ENCODE measurements around the gene RHOF. TPM values are rescaled to one million over a fixed set of nuclear protein-coding genes. Genes with fewer than 3 reads are reported as not detected.

RHOF gene
- total and polyA plus RNA-seq, 2 donors (not counting 1 experiment from before 2014, with no cell fraction given), result 90.3 to 129 TPM

- H3K27ac ChIP-seq (ENCODE audit: low read length in 2 of 2), result peak overlapping the region; percentile 89 to 96
- H3K4me2 ChIP-seq (replicated peaks; ENCODE audit: low read depth, low read length, poor library complexity, severe bottlenecking), result peak overlapping the region; percentile 72
- Mint-ChIP-seq H3K27me3 (no peaks in the 10 kb centered on the region), H3K9me3 (ENCODE audit: insufficient read depth) (no peaks in the 10 kb centered on the region), H3K4me3 (peak overlapping the region; percentile 80), H3K27ac (peak overlapping the region; percentile 91), H3K4me1 (peaks cover 58% of the 10 kb centered on the region)
- ChIA-PET CTCF (interaction anchor here (1.0 to 33.5 kb wide), 4 partner anchors 9 to 114 kb away, joined by 4 to 1947 read pairs (median 14); partner anchors contain the start of genes RHOF, SETD1B and TMEM120B), POLR2A (interaction anchor here (0.5 to 3.4 kb wide), 12 partner anchors 8 to 248 kb away, joined by 3 to 60 read pairs (median 4); partner anchors contain the start of genes RHOF and TMEM120B)
- H3K36me3 ChIP-seq (replicated peaks in 1 of 2; ENCODE audit: control extremely low read depth in 1 of 2, control insufficient read depth in 1 of 2, extremely low read depth in 1 of 2, insufficient read depth in 2 of 2, low read length in 1 of 2), result peaks cover 0 to 49% of the 10 kb centered on the region in 2 experiments
- WGBS (ENCODE audit: insufficient coverage), result 2% methylated on average over 12 of the region's 14 CpGs
- intact Hi-C loops (cut with micrococcal nuclease), result loop anchor here (1.0 kb wide), 1 partner anchor 10 kb away; no protein-coding TSS in a partner anchor
- DNase-seq (peak; percentile 78), ATAC-seq (ENCODE audit: low read depth) (peak; percentile 66)
- no peaks in the 10 kb centered on the region for H3K9me3 ChIP-seq (ENCODE audit: control extremely low read depth in 1 of 3, control insufficient read depth in 2 of 3, insufficient read depth in 1 of 3, low read length in 2 of 3)
- H3K27me3 ChIP-seq (replicated peaks in 1 of 4; ENCODE audit: control extremely low read depth in 1 of 4, control insufficient read depth in 3 of 4, insufficient read depth in 4 of 4, low read length in 3 of 4), result no peaks in the 10 kb centered on the region
- peaks cover 55 to 73% of the 10 kb centered on the region in 2 donors for H3K4me1 ChIP-seq (ENCODE audit: control insufficient read depth in 2 of 2, insufficient read depth in 2 of 2, low read length in 2 of 2)
- peaks cover 100% of the 10 kb centered on the region for H3K79me2 ChIP-seq (ENCODE audit: control insufficient read depth, insufficient read depth, low read length)
- peaks cover 19% of the 10 kb centered on the region for H4K20me1 ChIP-seq (ENCODE audit: control insufficient read depth, insufficient read depth, low read length, poor library complexity, severe bottlenecking)
- H3K9ac ChIP-seq (ENCODE audit: low read length), result peak overlapping the region; percentile 50
- no peak for TF ChIP-seq EZH2 (IDR thresholded peaks at IDR 0.05; ENCODE audit: borderline replicate concordance, insufficient read depth, low read depth, low read length, poor library complexity, severe bottlenecking)
- no peak for TF ChIP-seq CTCF (IDR thresholded peaks at IDR 0.05)
- peak overlapping the region in 3 of 5 experiments; percentile 11 to 51 (median 21) for H3K4me3 ChIP-seq (ENCODE audit: control extremely low read depth in 1 of 5, extremely low read depth in 1 of 5, insufficient read depth in 1 of 5, low read depth in 2 of 5, low read length in 4 of 5)
- no peak overlapping the region for H2AFZ ChIP-seq (ENCODE audit: insufficient read depth, low read depth, low read length, poor library complexity, severe bottlenecking)
Measured at GRCh38 chr12:121781998-121782979, 11.2 kb downstream of the RHOF start.
